PFSK-1 (cell line): Measurements from ENCODE around the gene KDM6A.

ENCODE experiments used
- FOXP2 ChIP-seq: optimal IDR thresholded peaks from 2 replicates; pipeline ENCODE3; 2011; ENCODE audit warnings: borderline replicate concordance, control low read depth, inconsistent platforms; ENCODE audit not compliant: insufficient read depth; ENCODE audit errors: extremely low read length, extremely low read depth
- POLR2AphosphoS5 ChIP-seq: IDR thresholded peaks from 2 replicates; pipeline ENCODE4 v1.6.1; 2012; ENCODE audit warnings: low read depth, mild to moderate bottlenecking, control low read depth, low read length, moderate library complexity
- REST ChIP-seq, 2 experiments: IDR thresholded peaks; 2 replicates each; pipeline versions ENCODE4 v1.6.1 to v1.8.0; 2011 to 2012; ENCODE audit warnings: low read depth in 2 of 2, low read length in 2 of 2, control low read depth in 1 of 2, inconsistent platforms in 1 of 2, mild to moderate bottlenecking in 1 of 2, moderate library complexity in 1 of 2; ENCODE audit not compliant: insufficient read depth in 1 of 2
- SIN3A ChIP-seq: IDR thresholded peaks from 2 replicates; pipeline ENCODE4 v1.6.1; 2012; ENCODE audit warnings: mild to moderate bottlenecking, low read length, moderate library complexity, borderline replicate concordance; ENCODE audit not compliant: insufficient read depth
- TAF1 ChIP-seq: IDR thresholded peaks from 2 replicates; pipeline ENCODE4 v1.6.1; 2012; ENCODE audit warnings: low read length, control low read depth, borderline replicate concordance; ENCODE audit not compliant: insufficient read depth

The KDM6A gene

GRCh38 chrX:44953734-44954502 is 80.9 kb downstream of the KDM6A start:
- TF ChIP-seq SIN3A (no peak), REST (IDR thresholded peaks at IDR 0.05; ENCODE audit: insufficient read depth in 1 of 2, low read depth in 2 of 2, low read length in 2 of 2) (no peak), POLR2AphosphoS5 (no peak), FOXP2 (no peak), TAF1 (no peak)

GRCh38 chrX:44954562-44954961 is 81.6 kb downstream of the KDM6A start:
- TF ChIP-seq TAF1 = no peak
- TF ChIP-seq SIN3A = no peak
- TF ChIP-seq REST (IDR thresholded peaks at IDR 0.05; ENCODE audit: insufficient read depth in 1 of 2, low read depth in 2 of 2, low read length in 2 of 2) = no peak
- TF ChIP-seq POLR2AphosphoS5 = no peak
- no peak for TF ChIP-seq FOXP2

- no peak for TF ChIP-seq TAF1
- TF ChIP-seq SIN3A = no peak
- no peak for TF ChIP-seq POLR2AphosphoS5
- TF ChIP-seq REST (IDR thresholded peaks at IDR 0.05; ENCODE audit: insufficient read depth in 1 of 2, low read depth in 2 of 2, low read length in 2 of 2) = no peak
- no peak for TF ChIP-seq FOXP2
These were observed 84.9 kb downstream of the KDM6A start for GRCh38 chrX:44957848-44958247.

- no peak for TF ChIP-seq SIN3A
- TF ChIP-seq POLR2AphosphoS5 = no peak
- no peak for TF ChIP-seq REST (IDR thresholded peaks at IDR 0.05; ENCODE audit: insufficient read depth in 1 of 2, low read depth in 2 of 2, low read length in 2 of 2)
- no peak for TF ChIP-seq TAF1
- no peak for TF ChIP-seq FOXP2
These were observed 85.5 kb downstream of the KDM6A start for GRCh38 chrX:44958480-44958879.
